ENCODE results near the gene TMEM30A.
A peak's percentile ranks its signal among the peaks of the same experiment; 100 is the strongest.

The TMEM30A gene

DNA sequence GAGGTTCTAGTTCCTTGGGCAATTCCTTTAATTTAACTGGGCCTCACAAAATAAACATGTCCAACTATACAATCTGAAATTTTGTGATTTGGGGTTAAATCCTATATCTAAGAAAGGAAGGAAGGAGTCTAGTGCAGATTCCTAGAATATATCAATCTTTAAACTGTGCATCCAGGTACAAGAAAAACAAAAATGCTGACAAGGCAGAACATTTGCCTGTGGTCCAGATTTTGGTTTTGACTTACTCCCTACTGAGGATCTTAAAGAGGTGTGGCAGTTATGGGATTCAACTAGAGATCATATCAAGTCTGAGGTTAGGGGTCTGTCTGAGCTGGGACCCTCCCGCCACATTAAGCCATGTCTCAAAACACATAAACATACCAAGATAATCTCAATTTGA lies 23.3 kb downstream of the TMEM30A start:
- no peak for DNase-seq

DNA sequence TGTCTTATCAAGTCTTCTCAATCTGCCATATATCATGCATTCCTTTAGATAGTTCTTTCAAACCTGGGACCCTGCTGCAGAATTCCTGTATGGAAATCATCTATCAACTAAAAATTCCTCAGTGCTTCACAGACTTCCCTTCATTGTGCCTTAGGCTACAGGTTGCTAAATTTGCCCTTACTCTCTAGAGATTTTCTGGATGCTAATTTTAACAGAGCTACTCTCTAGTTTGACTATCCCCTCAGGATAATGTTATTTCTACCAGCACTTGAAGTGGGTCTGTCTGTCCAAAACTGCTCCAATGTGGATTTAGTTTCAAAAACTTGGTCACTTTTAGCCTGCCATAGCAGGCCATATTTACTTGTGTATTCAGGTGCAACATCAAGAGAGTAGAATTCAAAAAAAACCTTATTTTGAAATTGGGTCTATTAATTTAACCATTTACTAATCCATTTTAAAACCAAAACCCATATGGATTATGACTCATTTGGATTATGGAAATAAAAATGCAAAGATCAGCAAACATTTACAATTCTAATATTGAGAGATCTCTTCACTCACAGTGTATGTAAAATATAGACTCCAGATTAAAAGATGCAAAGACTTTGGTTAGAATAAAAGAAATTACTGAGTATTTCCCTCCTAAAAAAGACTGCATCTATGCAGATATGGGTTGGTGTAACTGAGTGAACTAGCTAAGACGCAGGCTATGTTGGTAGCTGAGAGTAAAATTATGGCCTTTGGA lies 27.1 kb downstream of the TMEM30A start:
- DNase-seq = no peak

DNA sequence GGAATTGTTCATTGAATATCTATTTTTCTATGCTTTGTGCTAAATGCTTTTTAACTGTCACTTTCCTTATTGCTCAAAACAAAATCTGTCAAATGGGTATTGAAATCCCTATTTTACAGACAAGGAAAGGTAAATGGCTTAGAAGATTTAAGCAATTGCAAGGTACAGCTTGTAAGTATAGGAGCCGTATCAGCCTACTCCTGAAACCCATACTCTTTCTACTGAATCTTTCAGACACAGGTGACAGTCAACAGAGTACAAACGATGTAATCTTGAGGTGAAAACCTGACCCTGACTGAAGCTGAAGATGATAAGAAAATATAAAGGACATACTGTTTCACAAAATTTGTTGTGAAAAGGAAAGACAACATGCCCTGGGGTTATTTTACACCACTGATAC lies 34.0 kb downstream of the TMEM30A start:
- DNase-seq = no peak

DNA sequence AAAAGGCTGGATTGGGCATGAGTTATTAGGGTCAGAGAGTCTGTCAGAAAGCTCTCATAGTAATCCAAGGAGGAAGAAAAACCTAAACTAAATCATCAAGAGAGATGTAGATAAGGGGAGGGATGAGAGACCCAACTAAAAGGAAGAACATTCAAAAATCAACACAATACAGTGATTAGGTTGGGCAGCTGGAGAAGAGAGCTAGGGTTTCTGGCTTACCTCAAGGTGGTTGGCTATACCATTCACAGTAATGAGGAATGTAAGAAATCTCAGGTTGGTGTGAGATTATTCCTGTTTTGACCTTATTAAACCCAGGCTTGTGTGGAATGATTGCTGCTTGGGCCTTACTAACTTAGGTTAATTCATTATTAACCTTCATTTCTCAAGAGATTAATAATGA lies 34.8 kb downstream of the TMEM30A start:
- DNase-seq = no peak

DNA sequence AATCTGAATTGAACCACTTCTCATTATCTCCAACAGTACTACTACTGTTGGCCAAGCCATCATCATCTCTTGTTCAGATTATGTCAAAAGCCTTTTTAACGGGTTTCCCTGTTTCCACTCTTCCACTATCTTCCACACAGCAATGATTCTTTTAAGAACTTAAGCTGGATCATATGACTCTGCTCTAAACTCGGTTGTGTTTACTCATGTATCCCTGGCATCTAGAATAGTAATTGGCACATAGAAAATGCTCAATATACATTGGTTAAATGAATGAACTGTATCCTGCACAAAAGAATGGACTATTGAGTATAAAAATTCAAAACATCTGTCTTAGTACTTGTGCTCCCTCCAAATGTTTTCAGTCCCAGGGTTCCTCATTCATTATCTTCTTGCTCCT lies 38.2 kb downstream of the TMEM30A start:
- no peak for DNase-seq

DNA sequence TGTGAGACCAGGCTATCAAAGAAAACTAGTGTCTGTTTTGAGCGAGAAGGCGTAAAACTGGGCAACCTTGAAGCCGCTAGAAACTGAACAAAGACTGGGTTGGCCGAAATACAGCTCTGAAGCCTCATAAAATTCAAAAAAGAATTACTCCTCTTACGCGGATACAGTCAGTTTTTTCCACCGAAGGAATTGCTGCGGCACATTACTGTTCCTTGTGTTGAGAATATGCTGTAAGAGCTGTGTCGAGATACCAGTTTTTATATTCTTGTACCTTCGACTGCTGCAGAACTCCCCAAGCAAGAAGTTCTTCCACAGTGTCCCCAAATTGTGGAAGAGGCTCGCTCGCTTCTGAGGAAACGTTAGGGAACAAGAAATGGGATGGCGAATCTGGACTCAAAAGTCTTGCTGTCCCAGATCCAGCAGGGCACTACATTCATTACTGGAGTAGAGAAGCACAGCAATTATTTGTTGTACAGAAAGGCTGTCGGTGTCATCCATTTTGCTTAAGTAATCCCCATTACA lies 40.5 kb downstream of the TMEM30A start:
- peak; percentile 31 for DNase-seq

DNA sequence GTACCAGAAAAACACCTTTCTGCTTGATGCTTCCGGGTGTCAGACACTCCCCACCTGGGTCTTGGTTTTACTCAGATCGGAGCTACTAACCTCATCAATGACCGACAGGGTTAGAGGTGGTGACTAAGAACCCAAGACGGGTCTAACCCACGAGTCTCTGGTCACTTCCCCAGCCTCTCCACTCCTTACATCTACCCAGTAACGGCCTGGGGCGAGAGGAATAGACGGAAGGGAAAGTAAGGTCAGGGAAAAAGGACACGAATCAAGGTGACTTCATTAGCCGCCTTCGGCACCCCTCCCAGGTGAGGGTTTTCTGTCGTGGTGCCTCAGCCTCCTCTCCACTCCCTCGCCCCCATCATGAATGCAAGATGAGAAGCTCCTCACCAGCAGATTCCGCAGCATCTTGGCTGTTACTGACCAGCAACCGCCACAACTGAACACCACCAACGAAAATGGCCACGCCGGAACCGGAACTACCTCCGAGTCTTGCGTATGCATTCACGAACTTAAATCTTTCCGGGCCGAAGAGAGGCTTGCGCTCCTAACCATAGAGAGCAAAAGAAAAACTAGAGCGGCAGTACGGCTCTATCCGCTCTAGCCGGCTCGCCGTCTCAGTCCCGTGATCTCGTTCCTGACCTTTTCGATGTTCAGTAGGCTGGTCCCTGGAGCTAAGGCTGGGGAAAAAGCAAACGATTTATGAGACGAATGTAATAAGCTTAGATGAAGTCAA lies 41.1 kb downstream of the TMEM30A start, which contains the start of gene COX7A2:
COX7A2 (minus strand) TSS at position 469 of the 730 bp plus-strand sequence; CDS start at position 402, 67 bp downstream.
- DNase-seq = peak; percentile 99

DNA sequence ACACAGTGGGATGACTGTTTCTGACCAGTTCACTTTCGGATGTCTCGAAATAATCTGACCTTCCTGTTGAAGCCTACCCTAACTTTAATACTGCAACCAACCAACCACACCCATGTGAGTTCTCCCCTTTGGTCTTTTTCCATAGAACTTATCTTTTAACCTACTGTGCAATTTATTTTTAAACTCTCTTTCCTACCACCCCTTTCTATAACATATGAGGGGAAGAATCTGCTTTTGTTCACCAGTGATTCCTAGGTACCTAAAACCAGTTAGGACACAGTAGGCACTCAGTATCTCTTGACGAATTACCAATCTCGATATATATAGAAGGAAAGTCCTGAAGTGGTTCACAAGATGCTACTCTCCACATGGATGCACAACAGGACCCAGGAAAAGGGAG lies 48.0 kb downstream of the TMEM30A start:
- DNase-seq = no peak

DNA sequence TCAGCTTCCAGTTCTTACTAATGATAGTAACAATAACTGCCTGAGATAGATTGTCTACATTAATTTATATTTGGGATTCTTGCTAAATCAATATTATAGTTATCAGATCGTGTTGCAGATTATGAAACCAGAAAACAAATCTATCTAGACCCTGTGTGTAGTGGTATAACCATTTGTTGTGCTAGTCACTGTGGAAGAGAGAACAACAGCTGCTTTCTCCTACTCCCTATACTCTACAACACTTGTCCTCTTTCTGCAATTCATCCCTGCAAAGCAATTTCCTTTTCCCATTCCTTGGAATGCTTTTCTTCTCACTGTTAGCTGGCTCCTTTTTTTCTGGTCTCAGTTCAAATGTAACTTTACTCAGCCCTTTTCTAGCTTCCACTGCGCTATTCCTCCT lies 49.3 kb downstream of the TMEM30A start:
- DNase-seq = no peak

DNA sequence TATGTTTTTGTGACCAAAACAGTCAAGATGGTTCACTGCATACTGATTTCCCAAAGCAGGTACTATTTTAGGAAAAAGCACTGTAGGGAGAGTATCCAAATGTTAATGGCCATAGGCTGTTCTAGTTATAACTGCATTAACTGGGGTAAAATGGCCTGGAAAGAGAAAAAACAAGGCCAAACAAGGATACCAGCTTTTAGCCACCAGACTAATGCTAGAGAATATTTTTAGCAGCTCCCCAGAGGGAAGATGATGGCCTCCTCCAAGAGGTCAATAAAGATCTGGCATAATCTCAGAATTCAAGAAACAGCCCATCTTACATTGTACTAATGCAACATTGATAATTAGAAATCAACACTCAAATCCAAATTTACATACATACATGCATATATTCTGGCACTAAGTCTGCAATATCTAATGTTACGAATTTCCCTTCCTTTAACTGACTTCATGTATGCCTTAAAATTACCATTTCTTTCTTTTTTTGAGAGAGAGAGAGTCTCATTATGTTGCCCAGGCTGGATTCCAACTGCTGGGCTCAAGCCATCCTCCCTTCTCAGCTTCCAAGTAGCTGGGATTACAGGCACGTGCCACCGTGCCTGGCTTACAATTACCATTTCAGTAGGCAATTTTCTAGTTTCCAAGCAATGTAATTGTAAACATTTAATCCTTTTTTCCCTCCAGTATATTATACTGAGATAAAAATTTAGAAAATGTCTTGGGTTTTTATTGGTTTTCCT lies 50.3 kb downstream of the TMEM30A start:
- DNase-seq = no peak

DNA sequence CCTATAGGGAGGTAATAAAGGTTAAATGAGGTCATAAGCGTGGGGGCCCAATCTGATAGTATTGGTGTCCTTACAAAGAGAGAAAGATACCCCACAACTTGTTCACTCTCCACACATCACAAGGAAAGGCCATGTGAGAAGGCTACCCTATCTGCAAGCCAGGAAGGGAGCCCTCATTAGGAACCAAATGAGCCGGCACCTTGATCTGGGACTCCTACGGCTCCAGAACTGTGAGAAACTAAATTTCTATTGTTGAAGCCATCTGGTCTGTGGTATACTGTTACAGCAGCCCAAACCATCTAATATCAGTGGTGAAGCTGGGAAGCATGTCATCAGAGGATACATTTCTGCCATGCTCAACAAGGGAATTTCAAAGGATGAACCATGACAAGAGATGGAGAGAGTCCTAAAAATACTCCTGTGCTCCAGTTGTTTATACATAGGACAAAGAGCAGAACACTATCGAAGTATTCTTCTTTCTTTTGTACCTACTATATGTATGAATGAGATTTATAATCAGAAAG lies 51.4 kb downstream of the TMEM30A start:
- DNase-seq = peak; percentile 18

DNA sequence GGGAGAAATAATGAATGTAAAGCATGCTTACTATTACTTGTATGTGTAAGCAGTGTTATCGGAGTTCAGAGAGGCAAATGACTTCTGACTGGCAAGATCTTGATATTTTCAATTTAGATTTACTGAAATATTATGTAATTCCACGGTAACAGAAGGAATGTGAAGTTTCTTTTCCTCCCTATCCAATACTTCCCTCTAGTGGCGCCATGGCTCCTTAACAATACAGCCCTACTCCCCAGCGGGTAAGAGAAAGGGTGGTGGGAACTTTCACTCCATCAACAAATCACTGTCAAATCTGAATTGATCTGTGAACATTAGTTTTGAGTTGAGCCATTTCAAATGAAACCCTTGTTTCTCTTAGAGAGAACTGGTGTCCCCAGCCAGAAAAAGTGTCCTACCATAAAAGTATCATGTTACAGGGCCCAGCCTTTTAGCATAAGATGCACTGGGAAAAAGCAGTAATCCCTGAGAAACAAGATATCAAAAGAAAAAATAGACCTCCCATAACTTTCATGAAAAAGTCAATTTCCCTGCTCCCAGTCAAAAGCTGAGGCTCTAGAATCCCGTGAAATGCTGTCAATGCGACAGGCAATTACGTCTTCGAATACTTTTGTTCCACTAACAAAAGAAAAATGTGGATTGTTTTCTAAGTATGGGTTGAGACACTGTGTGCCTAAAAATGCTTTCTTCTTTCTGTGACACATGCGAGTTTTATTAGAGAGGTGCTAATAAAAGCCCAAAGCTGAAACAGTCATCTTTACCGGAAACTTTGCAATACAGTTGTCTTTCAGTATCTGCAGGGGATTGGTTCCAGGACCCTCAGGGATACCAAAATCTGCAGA lies 53.9 kb downstream of the TMEM30A start:
- peak; percentile 57 for DNase-seq

DNA sequence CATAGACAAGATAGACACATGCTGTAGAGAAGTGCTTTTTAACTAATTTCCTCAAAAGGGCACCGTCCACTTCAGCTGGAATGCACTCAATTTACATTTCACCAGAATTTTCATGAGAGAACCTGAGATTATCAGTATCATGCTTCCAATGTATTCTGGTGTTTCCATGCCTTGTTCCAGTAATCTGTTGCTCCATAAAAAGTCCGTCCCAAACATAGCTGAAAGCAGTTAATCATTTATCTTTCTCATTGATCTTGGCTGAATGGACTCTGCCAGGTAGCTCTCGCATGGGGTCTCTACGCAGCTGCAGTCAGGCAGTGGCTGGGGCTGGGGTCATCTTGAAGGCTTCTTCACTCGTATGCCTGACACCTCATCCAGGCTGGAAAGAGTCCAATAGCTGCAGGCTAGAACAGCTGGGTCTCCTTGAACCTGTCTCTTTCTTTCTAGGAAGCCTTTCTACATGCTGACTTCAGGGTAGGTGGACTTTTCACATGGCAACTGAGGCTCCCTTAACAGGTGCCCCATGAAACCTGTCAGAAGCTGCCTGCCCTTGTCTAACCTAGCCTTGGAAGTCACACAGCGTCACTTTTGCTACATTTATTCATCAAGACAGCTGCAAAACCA lies 60.2 kb downstream of the TMEM30A start:
- no peak for DNase-seq

DNA sequence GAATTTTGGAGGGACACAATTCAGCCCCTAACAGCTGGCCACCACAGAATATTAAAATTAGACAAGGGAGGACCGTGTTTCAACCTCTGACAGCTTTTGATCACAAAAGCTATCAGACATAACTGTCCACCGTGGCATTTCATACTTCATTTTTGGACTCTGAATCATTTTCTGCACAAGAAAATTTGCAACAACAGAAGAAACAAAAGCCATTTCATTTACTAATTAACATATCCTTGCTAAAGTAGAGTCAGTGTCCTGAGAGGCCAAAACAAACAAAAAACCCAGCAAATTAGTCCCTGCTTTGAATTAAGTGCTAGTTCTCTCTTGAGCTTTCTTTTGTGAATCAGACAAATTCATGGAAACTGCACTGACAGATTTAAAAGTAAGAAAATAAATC lies 61.2 kb downstream of the TMEM30A start:
- DNase-seq = no peak

DNA sequence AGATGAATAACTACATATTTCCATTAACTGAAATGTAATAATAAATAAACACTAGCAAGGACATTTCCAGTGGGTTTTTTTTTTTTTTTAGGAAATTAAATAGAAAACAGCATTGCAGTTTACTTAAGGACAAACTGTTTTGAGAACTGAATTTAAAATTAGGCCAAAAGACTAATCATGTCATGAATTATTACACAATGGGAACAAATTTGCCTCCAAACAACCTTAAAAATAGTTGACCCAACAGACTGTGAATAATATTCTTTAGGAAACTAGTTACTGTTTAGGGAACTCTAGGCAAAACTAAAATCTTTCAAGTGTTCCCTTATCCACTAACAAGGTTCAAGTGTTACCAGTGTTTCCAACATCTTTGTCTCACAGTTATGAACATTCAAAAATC lies 62.3 kb downstream of the TMEM30A start:
- no peak for DNase-seq

DNA sequence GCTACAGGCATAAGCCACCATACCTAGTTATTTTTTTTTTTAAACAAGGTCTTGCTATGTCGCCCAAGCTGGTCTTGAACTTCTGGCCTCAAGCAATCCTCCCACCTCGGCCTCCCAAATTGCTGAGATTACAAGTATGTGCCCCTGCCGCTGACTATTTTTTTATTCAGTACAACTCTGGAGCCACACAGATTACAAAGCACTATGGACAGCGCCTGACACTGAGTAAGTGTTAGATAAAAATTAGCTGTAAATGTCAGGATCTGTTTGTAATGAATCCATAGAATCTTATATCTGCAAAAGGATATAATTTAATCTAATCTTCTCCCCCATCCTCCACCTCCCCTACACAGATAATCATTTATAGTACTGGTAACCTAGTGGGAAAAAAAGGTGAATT lies 63.5 kb downstream of the TMEM30A start:
- DNase-seq = no peak

DNA sequence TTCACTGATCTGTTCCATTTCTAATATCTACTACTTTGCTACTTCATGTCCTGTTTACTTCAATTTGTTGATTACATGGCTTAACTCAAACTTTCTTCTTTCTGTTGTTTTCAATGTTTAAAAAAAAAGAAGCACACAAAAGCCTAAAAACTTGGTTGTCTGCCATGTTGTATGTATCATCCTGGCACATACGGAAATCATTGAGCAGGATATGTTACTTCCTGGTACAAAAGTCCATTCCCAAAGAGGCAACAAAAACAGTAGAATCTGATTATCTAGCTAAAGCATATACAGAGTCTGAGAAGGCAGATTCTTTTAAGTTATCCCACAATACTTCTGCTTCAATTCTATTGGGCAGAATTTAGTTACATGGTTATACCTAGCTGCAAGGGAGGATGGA lies 64.2 kb downstream of the TMEM30A start:
- no peak for DNase-seq

DNA sequence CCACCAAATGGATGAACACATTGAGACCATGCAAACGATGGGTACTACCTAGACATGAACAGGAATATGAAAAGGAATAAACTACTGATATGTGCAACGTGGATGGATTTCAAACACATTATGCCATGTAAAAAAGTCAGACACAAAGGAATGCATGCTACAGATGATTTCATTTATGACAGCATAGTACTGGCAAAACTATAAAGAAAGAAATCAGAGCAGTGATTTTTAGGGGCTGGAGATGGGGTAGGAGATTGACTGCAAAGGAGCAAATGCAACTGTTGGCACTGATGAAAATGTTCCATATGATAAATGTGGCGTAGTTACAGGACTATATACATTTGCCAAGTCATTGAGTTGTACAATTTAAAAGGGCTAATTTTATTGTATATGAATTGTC lies 65.3 kb downstream of the TMEM30A start:
- DNase-seq = no peak

DNA sequence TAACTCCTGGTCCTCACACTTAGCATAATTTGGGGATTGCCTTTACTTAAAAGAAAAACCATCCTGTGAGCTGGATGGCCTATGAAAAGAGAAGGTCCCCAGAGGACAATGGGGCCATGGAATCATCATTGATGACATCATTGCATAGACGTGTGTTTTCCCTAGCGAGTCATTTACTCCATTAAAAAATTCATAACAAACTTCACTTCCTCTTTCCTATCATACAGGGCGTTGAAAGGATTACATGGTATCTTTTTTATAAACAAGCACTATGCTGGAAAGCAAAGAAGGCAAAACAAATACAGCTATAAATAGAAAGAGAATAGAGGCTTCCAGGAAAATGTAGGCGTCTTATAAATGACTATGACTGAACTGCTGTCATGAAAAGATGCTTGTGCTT lies 67.4 kb downstream of the TMEM30A start:
- no peak for DNase-seq

DNA sequence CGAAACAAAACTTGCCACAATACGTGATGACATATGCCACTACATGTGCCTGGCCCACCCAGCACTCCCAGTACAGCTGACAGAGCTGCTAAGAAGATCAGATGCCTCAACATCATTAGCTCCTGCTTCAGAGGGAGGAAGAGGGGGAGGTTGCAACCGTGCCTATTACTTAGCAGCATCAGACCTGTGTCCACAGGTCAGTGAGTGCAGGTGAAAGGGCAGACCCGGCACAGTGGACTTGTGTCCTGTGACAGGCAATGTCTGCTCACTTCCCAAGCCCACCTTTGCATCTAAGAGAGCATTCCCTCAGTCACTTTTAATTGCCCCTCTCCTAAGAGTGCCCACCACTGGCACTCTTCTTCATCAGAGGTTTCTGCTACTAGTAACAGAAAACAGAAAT lies 69.3 kb downstream of the TMEM30A start:
- DNase-seq = no peak

DNA sequence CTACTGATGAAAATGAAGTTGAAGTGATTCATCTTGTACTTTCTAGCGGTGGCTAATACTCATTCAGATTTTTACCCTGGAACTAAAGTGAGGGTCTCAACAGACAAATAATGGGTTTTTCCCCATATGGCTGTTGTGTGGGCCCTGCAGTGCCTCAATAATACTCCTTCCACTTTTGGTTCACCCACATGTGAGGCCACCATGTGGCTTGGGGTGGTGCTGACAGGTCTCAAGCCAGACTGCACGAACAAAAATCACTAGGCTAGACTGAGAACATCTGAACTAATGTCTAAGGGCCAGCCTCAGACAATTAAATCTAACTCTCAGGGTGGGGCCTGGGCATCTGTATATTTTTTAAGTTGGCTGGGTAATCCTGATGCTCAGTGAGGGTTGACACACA lies 70.9 kb downstream of the TMEM30A start:
- DNase-seq = no peak

DNA sequence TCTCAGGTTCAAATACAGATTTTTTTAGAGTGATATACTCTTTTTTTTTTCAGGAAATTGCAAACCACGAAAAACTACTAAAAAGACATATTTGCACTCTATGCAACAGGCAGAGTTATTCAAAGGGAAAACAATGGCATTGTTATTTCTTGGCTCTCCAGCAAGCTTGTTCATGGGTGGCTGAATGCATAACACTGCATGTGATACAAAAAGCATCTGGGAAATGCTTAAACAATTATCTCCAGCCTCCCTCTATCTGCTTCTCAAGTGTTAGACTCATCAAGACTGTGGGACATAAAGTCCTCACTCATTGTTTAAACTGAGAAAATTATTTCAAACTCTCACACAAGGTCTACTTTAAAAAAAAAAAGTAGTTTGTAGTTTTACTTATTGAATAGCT lies 71.5 kb downstream of the TMEM30A start:
- no peak for DNase-seq

All from NCI-H146 (cell line).